ENCODE results near the gene PEX14.

Gene PEX14

DNA sequence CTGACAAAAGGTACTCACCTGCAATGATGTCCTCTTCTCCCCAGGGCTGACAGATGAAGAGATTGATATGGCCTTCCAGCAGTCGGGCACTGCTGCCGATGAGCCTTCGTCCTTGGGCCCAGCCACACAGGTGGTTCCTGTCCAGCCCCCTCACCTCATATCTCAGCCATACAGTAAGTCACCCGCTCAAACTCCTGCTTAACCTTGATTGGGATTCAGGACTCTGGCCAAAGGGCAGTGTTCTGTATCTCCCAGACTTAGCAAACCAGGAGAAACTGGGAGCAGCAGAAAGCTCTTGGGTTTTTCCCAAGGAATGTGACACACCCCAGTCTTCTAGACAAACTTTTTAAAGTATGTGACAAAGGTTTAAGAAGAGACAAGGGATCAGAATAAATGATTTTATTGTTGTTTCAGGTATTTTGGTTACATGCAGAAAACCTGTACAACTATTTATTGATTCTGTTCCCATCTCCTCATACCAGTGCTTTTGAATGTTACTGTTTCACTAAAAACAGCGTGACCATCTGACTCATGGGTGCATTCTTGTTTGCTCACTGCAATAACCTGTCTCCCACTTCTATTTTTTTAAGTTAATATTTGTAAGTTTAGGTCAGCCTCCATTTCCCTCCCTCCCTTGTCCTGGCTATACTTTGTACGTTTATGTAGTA, 124.6 kb downstream of the PEX14 start:
- TF ChIP-seq TCF4 (CRISPR knock-in tag; IDR thresholded peaks at IDR 0.05; ENCODE audit: borderline replicate concordance) (no peak), OSR1 (CRISPR knock-in tag; IDR thresholded peaks at IDR 0.05) (no peak), ZFP3 (CRISPR knock-in tag; IDR thresholded peaks at IDR 0.05) (no peak), ESRRG (CRISPR knock-in tag; IDR thresholded peaks at IDR 0.05) (no peak), CSDC2 (CRISPR knock-in tag; IDR thresholded peaks at IDR 0.05) (no peak), ZNF565 (CRISPR knock-in tag; conservative IDR thresholded peaks at IDR 0.05; ENCODE audit: low read depth) (no peak)
- TF ChIP-seq, protein P1, sequence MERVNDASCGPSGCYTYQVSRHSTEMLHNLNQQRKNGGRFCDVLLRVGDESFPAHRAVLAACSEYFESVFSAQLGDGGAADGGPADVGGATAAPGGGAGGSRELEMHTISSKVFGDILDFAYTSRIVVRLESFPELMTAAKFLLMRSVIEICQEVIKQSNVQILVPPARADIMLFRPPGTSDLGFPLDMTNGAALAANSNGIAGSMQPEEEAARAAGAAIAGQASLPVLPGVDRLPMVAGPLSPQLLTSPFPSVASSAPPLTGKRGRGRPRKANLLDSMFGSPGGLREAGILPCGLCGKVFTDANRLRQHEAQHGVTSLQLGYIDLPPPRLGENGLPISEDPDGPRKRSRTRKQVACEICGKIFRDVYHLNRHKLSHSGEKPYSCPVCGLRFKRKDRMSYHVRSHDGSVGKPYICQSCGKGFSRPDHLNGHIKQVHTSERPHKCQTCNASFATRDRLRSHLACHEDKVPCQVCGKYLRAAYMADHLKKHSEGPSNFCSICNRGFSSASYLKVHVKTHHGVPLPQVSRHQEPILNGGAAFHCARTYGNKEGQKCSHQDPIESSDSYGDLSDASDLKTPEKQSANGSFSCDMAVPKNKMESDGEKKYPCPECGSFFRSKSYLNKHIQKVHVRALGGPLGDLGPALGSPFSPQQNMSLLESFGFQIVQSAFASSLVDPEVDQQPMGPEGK (CRISPR knock-in tag; IDR thresholded peaks at IDR 0.05; ENCODE audit: borderline replicate concordance) = no peak
- ATAC-seq = peak; percentile 74

DNA sequence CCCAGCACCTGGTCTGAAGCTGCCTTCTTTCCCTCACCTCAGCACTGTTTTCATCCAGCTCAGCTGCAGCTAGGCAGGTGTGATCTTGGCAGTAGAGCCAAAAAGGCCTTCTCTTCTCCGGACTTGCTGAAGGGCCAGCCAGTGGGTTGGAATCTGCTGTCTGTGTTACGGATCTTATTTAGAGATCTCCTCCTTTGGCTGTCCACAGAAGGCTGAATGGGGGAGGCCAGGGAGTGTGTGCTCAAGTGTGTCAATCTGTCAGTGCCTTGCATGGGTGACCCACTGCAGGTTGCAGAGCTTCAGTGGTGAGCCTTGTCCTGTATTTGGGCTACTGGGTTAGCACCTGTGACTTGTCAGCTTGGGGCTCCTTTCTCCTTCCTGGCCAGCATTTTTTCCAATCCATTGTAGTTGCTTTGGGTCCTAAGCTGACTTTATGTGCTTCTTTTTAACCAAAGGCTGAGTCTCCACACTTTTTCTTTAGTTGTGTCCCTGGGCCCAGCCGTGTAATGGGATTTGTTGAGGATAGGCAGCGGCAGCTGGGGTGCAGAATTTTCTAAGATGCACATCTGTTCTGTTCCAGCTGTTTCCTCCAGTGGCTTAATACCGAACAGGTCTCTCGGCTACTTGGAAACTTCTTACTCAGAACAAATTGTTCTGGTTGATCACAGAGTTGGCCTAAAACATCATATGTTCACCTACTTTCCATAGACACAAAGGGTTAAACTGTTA, 126.8 kb downstream of the PEX14 start:
- no peak for TF ChIP-seq ISL1 (CRISPR knock-in tag; IDR thresholded peaks at IDR 0.05)
- ATAC-seq = no peak

DNA sequence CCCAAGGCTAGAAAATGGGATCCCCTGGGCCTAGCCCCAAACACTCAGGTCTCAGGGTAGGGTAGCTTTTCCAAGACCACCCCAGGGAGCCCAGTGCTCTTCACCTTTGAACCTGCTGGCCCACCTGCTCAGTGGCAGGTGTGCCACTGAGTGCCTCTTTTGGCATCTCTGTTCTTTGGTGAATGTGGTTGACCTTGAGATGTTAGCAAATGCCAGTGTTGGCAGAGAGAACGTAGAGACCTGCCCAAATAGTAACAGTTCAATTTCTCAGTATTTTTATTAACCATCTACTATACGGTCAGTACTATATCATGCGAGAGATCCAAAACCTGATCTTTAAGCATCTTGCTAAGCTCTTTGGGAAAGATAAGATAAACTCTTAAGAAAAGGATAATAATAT, 128.2 kb downstream of the PEX14 start:
- no peak for ATAC-seq
- no peak for TF ChIP-seq ZFP30 (CRISPR knock-in tag; IDR thresholded peaks at IDR 0.05)
- TF ChIP-seq TOX (CRISPR knock-in tag; IDR thresholded peaks at IDR 0.05; ENCODE audit: borderline replicate concordance) = no peak
- TF ChIP-seq TCF4 (CRISPR knock-in tag; IDR thresholded peaks at IDR 0.05; ENCODE audit: borderline replicate concordance) = no peak
- TF ChIP-seq ZNF70 (CRISPR knock-in tag; IDR thresholded peaks at IDR 0.05) = no peak
- no peak for TF ChIP-seq CSDC2 (CRISPR knock-in tag; IDR thresholded peaks at IDR 0.05)
- no peak for TF ChIP-seq RARB (CRISPR knock-in tag; IDR thresholded peaks at IDR 0.05)

DNA sequence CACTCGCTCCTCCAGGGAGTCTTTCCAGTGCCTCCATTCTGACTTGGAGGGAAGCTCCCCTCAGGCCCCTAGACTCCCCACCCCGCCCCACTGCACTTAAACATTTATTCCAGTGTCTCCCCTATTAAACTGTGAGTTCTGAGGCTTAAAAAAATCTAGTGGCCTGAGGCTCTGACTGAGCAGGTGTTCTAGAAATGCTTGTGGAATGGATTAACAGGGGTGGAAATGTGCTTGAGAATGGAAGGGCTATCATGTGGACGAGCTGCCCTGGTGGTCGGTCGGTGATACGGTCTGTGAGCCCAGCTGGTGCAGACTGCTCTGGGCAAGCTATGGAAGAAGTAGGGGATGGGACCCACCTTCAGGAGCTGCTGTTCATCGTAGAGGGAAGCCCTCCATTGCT, 130.2 kb downstream of the PEX14 start:
- TF ChIP-seq ZFP3 (CRISPR knock-in tag; IDR thresholded peaks at IDR 0.05) (no peak), ISL1 (CRISPR knock-in tag; IDR thresholded peaks at IDR 0.05) (no peak), RARB (CRISPR knock-in tag; IDR thresholded peaks at IDR 0.05) (no peak), OSR1 (CRISPR knock-in tag; IDR thresholded peaks at IDR 0.05) (no peak), ZC3H10 (CRISPR knock-in tag; IDR thresholded peaks at IDR 0.05) (no peak), PPARA (CRISPR knock-in tag; IDR thresholded peaks at IDR 0.05; ENCODE audit: borderline replicate concordance) (no peak), ESRRG (CRISPR knock-in tag; IDR thresholded peaks at IDR 0.05) (no peak)
- TF ChIP-seq, protein P2, sequence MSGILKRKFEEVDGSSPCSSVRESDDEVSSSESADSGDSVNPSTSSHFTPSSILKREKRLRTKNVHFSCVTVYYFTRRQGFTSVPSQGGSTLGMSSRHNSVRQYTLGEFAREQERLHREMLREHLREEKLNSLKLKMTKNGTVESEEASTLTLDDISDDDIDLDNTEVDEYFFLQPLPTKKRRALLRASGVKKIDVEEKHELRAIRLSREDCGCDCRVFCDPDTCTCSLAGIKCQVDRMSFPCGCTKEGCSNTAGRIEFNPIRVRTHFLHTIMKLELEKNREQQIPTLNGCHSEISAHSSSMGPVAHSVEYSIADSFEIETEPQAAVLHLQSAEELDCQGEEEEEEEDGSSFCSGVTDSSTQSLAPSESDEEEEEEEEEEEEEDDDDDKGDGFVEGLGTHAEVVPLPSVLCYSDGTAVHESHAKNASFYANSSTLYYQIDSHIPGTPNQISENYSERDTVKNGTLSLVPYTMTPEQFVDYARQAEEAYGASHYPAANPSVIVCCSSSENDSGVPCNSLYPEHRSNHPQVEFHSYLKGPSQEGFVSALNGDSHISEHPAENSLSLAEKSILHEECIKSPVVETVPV (CRISPR knock-in tag; IDR thresholded peaks at IDR 0.05) = no peak

DNA sequence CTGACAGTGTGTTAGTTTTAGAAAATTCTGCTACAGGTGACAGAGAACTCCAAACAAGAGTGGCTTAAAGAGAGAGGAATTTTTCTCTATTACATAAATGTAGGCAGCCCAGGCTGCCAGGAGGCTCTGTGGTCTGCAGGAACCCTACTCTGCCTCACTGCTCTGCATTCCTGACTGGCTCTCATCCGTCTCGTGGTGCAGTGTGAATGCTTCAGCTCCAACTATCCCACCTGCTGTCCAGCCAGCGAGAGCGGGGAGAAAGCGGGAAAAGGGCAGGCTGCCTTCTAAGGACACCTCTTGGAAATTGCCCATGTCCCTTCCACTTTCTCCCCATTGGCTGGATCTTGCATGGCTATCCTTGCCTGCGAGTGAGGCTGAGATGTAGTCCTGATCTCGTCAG, 131.3 kb downstream of the PEX14 start:
- no peak for ATAC-seq
- no peak for TF ChIP-seq ARNTL (CRISPR knock-in tag; IDR thresholded peaks at IDR 0.05; ENCODE audit: borderline replicate concordance, low read depth)
- TF ChIP-seq ZC3H10 (CRISPR knock-in tag; IDR thresholded peaks at IDR 0.05) = no peak
- no peak for TF ChIP-seq ZFP30 (CRISPR knock-in tag; IDR thresholded peaks at IDR 0.05)
- no peak for TF ChIP-seq ZNF8 (CRISPR knock-in tag; IDR thresholded peaks at IDR 0.05)
- TF ChIP-seq ZNF565 (CRISPR knock-in tag; conservative IDR thresholded peaks at IDR 0.05; ENCODE audit: low read depth) = no peak
- TF ChIP-seq OSR1 (CRISPR knock-in tag; IDR thresholded peaks at IDR 0.05) = no peak
- no peak for TF ChIP-seq BACH2 (CRISPR knock-in tag; IDR thresholded peaks at IDR 0.05; ENCODE audit: borderline replicate concordance)
- TF ChIP-seq, protein P3, sequence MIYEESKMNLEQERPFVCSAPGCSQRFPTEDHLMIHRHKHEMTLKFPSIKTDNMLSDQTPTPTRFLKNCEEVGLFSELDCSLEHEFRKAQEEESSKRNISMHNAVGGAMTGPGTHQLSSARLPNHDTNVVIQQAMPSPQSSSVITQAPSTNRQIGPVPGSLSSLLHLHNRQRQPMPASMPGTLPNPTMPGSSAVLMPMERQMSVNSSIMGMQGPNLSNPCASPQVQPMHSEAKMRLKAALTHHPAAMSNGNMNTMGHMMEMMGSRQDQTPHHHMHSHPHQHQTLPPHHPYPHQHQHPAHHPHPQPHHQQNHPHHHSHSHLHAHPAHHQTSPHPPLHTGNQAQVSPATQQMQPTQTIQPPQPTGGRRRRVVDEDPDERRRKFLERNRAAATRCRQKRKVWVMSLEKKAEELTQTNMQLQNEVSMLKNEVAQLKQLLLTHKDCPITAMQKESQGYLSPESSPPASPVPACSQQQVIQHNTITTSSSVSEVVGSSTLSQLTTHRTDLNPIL (CRISPR knock-in tag; IDR thresholded peaks at IDR 0.05; ENCODE audit: low read depth) = no peak
- TF ChIP-seq, protein P4, sequence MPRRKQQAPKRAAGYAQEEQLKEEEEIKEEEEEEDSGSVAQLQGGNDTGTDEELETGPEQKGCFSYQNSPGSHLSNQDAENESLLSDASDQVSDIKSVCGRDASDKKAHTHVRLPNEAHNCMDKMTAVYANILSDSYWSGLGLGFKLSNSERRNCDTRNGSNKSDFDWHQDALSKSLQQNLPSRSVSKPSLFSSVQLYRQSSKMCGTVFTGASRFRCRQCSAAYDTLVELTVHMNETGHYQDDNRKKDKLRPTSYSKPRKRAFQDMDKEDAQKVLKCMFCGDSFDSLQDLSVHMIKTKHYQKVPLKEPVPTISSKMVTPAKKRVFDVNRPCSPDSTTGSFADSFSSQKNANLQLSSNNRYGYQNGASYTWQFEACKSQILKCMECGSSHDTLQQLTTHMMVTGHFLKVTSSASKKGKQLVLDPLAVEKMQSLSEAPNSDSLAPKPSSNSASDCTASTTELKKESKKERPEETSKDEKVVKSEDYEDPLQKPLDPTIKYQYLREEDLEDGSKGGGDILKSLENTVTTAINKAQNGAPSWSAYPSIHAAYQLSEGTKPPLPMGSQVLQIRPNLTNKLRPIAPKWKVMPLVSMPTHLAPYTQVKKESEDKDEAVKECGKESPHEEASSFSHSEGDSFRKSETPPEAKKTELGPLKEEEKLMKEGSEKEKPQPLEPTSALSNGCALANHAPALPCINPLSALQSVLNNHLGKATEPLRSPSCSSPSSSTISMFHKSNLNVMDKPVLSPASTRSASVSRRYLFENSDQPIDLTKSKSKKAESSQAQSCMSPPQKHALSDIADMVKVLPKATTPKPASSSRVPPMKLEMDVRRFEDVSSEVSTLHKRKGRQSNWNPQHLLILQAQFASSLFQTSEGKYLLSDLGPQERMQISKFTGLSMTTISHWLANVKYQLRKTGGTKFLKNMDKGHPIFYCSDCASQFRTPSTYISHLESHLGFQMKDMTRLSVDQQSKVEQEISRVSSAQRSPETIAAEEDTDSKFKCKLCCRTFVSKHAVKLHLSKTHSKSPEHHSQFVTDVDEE (CRISPR knock-in tag; IDR thresholded peaks at IDR 0.05) = no peak
- no peak for TF ChIP-seq SNAI2 (CRISPR knock-in tag; IDR thresholded peaks at IDR 0.05)
- TF ChIP-seq ISL1 (CRISPR knock-in tag; IDR thresholded peaks at IDR 0.05) = no peak
- no peak for TF ChIP-seq GLIS3 (CRISPR knock-in tag; IDR thresholded peaks at IDR 0.05)
- TF ChIP-seq, protein P1 (CRISPR knock-in tag; IDR thresholded peaks at IDR 0.05; ENCODE audit: borderline replicate concordance) = no peak
- TF ChIP-seq RARB (CRISPR knock-in tag; IDR thresholded peaks at IDR 0.05) = no peak
- no peak for TF ChIP-seq ZNF70 (CRISPR knock-in tag; IDR thresholded peaks at IDR 0.05)

More for the DNA sequence above, 130.2 kb downstream of the PEX14 start:
- ATAC-seq = no peak

All from SK-N-SH treated with all-trans-retinoic acid at 6 μM for 48 hours (cell line).